IPS-NIHi7 (cell line): ENCODE measurements around the gene FTCD.
"Not testable (repeated sequence)": the region's sequence is repeated elsewhere in the genome, so short reads cannot be mapped to it uniquely, and the experiment has no call there.

ENCODE experiments used
- DNase-seq: peaks from one replicate; pipeline ENCODE4 v3.0.0; 2012; ENCODE audit warnings: mixed read lengths; ENCODE audit errors: extremely low spot score

Gene FTCD

GRCh38 chr21:46140352-46141003 is 14.9 kb downstream of the FTCD start:
- not testable (repeated sequence) for DNase-seq

GRCh38 chr21:46139686-46140085 is 15.7 kb downstream of the FTCD start:
- no peak for DNase-seq

- DNase-seq = no peak
Observed at GRCh38 chr21:46138383-46138970, 16.9 kb downstream of the FTCD start.

GRCh38 chr21:46137908-46138307 is 17.5 kb downstream of the FTCD start:
- no peak for DNase-seq

GRCh38 chr21:46136739-46137349 is 18.5 kb downstream of the FTCD start:
- no peak for DNase-seq

- no peak for DNase-seq
Observed at GRCh38 chr21:46135782-46136395, 19.5 kb downstream of the FTCD start.

GRCh38 chr21:46131838-46132651 is 23.3 kb downstream of the FTCD start:
- DNase-seq = no peak

- no peak for DNase-seq
Observed at GRCh38 chr21:46131588-46131837, 23.9 kb downstream of the FTCD start.

GRCh38 chr21:46130831-46131587 is 24.4 kb downstream of the FTCD start:
- DNase-seq = no peak

GRCh38 chr21:46129846-46130651 is 25.3 kb downstream of the FTCD start:
- DNase-seq = no peak

- no peak for DNase-seq
Observed at GRCh38 chr21:46128933-46129571, 26.3 kb downstream of the FTCD start.

GRCh38 chr21:46128106-46128932 is 27.1 kb downstream of the FTCD start:
- no peak for DNase-seq

- DNase-seq = no peak
Observed at GRCh38 chr21:46127239-46128105, 27.9 kb downstream of the FTCD start.

GRCh38 chr21:46126309-46127238 is 28.8 kb downstream of the FTCD start:
- no peak for DNase-seq

GRCh38 chr21:46125846-46126301 is 29.5 kb downstream of the FTCD start:
- no peak for DNase-seq

- no peak for DNase-seq
Observed at GRCh38 chr21:46124926-46125845, 30.2 kb downstream of the FTCD start.
